Testis (tissue), 2 donors: Measurements from ENCODE around the gene SPINDOC.

Experiments used
- POLR2A ChIP-seq: fragments of 450-650 bp; IDR thresholded peaks from one replicate; pipeline ENCODE4 v1.6.1; 2017; ENCODE audit warnings: antibody characterized with exemption, mild to moderate bottlenecking, moderate library complexity
- TF ChIP-seq, protein P1 (sequence below), 3 experiments: fragments of 450-650 bp in 2 of 3; fragments of 200-600 bp in 1 of 3; sonication (generic) in 1 of 3; IDR thresholded peaks; one replicate each; pipeline ENCODE4 v1.5.1; 2016 to 2019; ENCODE audit warnings: antibody characterized with exemption in 3 of 3, mild to moderate bottlenecking in 2 of 3, moderate library complexity in 1 of 3

- TF ChIP-seq, protein P1, sequence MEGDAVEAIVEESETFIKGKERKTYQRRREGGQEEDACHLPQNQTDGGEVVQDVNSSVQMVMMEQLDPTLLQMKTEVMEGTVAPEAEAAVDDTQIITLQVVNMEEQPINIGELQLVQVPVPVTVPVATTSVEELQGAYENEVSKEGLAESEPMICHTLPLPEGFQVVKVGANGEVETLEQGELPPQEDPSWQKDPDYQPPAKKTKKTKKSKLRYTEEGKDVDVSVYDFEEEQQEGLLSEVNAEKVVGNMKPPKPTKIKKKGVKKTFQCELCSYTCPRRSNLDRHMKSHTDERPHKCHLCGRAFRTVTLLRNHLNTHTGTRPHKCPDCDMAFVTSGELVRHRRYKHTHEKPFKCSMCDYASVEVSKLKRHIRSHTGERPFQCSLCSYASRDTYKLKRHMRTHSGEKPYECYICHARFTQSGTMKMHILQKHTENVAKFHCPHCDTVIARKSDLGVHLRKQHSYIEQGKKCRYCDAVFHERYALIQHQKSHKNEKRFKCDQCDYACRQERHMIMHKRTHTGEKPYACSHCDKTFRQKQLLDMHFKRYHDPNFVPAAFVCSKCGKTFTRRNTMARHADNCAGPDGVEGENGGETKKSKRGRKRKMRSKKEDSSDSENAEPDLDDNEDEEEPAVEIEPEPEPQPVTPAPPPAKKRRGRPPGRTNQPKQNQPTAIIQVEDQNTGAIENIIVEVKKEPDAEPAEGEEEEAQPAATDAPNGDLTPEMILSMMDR (IDR thresholded peaks at IDR 0.05): no peak
- no peak for TF ChIP-seq POLR2A
Measured at GRCh38 chr11:63769714-63770455, 43.4 kb upstream of the SPINDOC start.
